ENCODE measurements around the gene ITGA8. TPM values are rescaled to one million over a fixed set of nuclear protein-coding genes. Genes with fewer than 3 reads are reported as not detected.

ITGA8 gene
- total and polyA plus RNA-seq, 2 donors (not counting 1 experiment from before 2014, with no cell fraction given) = not detected

DNA sequence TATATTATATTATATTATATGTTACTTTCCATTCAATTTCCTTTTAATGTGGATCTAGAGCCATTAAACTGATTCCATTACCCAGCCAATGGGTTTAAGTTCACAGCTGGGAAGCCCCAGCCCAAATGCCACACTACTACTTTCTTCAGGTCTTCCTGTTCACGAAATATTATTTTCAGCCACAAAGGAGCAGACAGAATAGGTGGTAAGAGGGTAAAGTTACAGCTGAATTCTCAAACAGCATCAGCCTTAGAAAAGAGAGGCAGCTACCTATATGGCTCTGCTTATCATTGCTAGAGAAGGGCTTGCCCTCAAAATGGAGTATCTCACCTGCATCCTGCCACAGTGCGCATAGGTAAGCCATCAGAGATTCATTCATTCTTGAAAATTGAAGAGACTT, 128.3 kb downstream of the ITGA8 start:
- Mint-ChIP-seq H3K27me3 (peaks cover 3% of the 10 kb centered on the region), H3K9me3 (ENCODE audit: insufficient read depth) (no peaks in the 10 kb centered on the region), H3K4me1 (no peaks in the 10 kb centered on the region), H3K4me3 (no peak overlapping the region), H3K27ac (no peak overlapping the region)
- Histone ChIP-seq H4K20me1 (ENCODE audit: control insufficient read depth, insufficient read depth, low read length, poor library complexity, severe bottlenecking) (no peaks in the 10 kb centered on the region), H3K27ac (ENCODE audit: low read length in 2 of 2) (no peak overlapping the region), H3K9me3 (ENCODE audit: control extremely low read depth in 1 of 3, control insufficient read depth in 2 of 3, insufficient read depth in 1 of 3, low read length in 2 of 3) (no peaks in the 10 kb centered on the region), H3K27me3 (replicated peaks in 1 of 4; ENCODE audit: control extremely low read depth in 1 of 4, control insufficient read depth in 3 of 4, insufficient read depth in 4 of 4, low read length in 3 of 4) (no peaks in the 10 kb centered on the region), H2AFZ (ENCODE audit: insufficient read depth, low read depth, low read length, poor library complexity, severe bottlenecking) (no peak overlapping the region), H3K79me2 (ENCODE audit: control insufficient read depth, insufficient read depth, low read length) (no peaks in the 10 kb centered on the region), H3K4me2 (replicated peaks; ENCODE audit: low read depth, low read length, poor library complexity, severe bottlenecking) (no peak overlapping the region), H3K4me1 (ENCODE audit: control insufficient read depth in 2 of 2, insufficient read depth in 2 of 2, low read length in 2 of 2) (no peaks in the 10 kb centered on the region), H3K4me3 (ENCODE audit: control extremely low read depth in 1 of 5, extremely low read depth in 1 of 5, insufficient read depth in 1 of 5, low read depth in 2 of 5, low read length in 4 of 5) (no peak overlapping the region), H3K36me3 (replicated peaks in 1 of 2; ENCODE audit: control extremely low read depth in 1 of 2, control insufficient read depth in 1 of 2, extremely low read depth in 1 of 2, insufficient read depth in 2 of 2, low read length in 1 of 2) (no peaks in the 10 kb centered on the region), H3K9ac (ENCODE audit: low read length) (no peak overlapping the region)
- ChIA-PET CTCF (no interaction called here), POLR2A (no interaction called here)
- DNase-seq = no peak
- intact Hi-C loops (cut with micrococcal nuclease) = no loop called here
- 100% methylated on average over 1 of the region's 2 CpGs for WGBS (ENCODE audit: insufficient coverage)
- no peak for TF ChIP-seq EZH2 (IDR thresholded peaks at IDR 0.05; ENCODE audit: borderline replicate concordance, insufficient read depth, low read depth, low read length, poor library complexity, severe bottlenecking)
- TF ChIP-seq, protein P1, sequence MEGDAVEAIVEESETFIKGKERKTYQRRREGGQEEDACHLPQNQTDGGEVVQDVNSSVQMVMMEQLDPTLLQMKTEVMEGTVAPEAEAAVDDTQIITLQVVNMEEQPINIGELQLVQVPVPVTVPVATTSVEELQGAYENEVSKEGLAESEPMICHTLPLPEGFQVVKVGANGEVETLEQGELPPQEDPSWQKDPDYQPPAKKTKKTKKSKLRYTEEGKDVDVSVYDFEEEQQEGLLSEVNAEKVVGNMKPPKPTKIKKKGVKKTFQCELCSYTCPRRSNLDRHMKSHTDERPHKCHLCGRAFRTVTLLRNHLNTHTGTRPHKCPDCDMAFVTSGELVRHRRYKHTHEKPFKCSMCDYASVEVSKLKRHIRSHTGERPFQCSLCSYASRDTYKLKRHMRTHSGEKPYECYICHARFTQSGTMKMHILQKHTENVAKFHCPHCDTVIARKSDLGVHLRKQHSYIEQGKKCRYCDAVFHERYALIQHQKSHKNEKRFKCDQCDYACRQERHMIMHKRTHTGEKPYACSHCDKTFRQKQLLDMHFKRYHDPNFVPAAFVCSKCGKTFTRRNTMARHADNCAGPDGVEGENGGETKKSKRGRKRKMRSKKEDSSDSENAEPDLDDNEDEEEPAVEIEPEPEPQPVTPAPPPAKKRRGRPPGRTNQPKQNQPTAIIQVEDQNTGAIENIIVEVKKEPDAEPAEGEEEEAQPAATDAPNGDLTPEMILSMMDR (IDR thresholded peaks at IDR 0.05) = no peak
- ATAC-seq (ENCODE audit: low read depth) = no peak

DNA sequence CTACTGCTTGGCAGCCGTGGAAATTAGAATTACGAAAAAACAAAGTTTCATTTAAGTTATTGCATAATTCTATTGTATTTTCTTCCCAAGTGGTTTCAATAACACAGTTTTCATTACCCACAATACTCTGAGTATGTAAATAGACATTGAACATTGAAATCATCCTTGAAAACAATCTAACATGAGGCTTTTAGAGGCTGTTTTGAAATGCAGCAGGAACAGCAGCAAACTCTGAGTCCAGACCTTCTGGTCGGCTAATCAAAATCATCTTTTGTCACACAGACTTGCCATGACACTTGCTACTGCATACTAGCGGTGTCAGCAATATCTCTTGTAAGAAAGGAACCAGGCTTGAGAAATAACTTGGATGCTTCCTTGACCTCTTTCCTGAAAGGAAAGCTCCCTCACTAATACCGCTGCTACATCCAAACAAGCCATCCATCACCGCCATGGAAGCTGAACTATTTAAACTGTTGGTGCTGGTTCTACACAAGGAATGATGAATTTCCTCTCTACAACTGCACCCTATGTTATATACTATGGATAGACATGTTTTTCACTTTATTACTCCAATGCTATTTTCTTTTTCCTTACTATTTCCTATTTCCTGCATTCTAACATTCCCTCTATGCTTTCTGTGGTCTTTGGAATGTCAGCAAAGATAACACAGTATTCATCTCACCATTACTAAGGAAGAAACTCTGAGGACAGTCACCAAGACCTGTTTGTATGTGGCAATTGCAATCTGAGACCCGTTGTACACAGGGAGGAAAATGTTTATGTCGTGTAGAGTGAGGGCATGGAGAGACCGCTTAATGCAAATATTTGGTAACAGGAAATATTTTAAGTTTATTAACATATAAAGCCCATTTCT, 130.8 kb downstream of the ITGA8 start:
- ChIA-PET POLR2A (no interaction called here), CTCF (no interaction called here)
- DNase-seq (no peak), ATAC-seq (ENCODE audit: low read depth) (no peak)
- Histone ChIP-seq H2AFZ (ENCODE audit: insufficient read depth, low read depth, low read length, poor library complexity, severe bottlenecking) (no peak overlapping the region), H3K9me3 (ENCODE audit: control extremely low read depth in 1 of 3, control insufficient read depth in 2 of 3, insufficient read depth in 1 of 3, low read length in 2 of 3) (no peaks in the 10 kb centered on the region), H4K20me1 (ENCODE audit: control insufficient read depth, insufficient read depth, low read length, poor library complexity, severe bottlenecking) (no peaks in the 10 kb centered on the region), H3K4me2 (replicated peaks; ENCODE audit: low read depth, low read length, poor library complexity, severe bottlenecking) (no peak overlapping the region), H3K9ac (ENCODE audit: low read length) (no peak overlapping the region), H3K4me1 (ENCODE audit: control insufficient read depth in 2 of 2, insufficient read depth in 2 of 2, low read length in 2 of 2) (no peaks in the 10 kb centered on the region), H3K36me3 (replicated peaks in 1 of 2; ENCODE audit: control extremely low read depth in 1 of 2, control insufficient read depth in 1 of 2, extremely low read depth in 1 of 2, insufficient read depth in 2 of 2, low read length in 1 of 2) (no peaks in the 10 kb centered on the region), H3K27ac (ENCODE audit: low read length in 2 of 2) (no peak overlapping the region), H3K79me2 (ENCODE audit: control insufficient read depth, insufficient read depth, low read length) (no peaks in the 10 kb centered on the region), H3K4me3 (ENCODE audit: control extremely low read depth in 1 of 5, extremely low read depth in 1 of 5, insufficient read depth in 1 of 5, low read depth in 2 of 5, low read length in 4 of 5) (no peak overlapping the region), H3K27me3 (replicated peaks in 1 of 4; ENCODE audit: control extremely low read depth in 1 of 4, control insufficient read depth in 3 of 4, insufficient read depth in 4 of 4, low read length in 3 of 4) (no peaks in the 10 kb centered on the region)
- H3K4me3 Mint-ChIP-seq = no peak overlapping the region
- no peaks in the 10 kb centered on the region for H3K4me1 Mint-ChIP-seq
- WGBS (ENCODE audit: insufficient coverage) = 90% methylated on average over 1 of the region's 9 CpGs
- H3K9me3 Mint-ChIP-seq (ENCODE audit: insufficient read depth) = no peaks in the 10 kb centered on the region
- peaks cover 3% of the 10 kb centered on the region for H3K27me3 Mint-ChIP-seq
- no peak for TF ChIP-seq EZH2 (IDR thresholded peaks at IDR 0.05; ENCODE audit: borderline replicate concordance, insufficient read depth, low read depth, low read length, poor library complexity, severe bottlenecking)
- TF ChIP-seq, protein P1 (IDR thresholded peaks at IDR 0.05) = no peak
- intact Hi-C loops (cut with micrococcal nuclease) = no loop called here
- no peak overlapping the region for H3K27ac Mint-ChIP-seq
